ENCODE measurements around the gene RMND5B.

Gene RMND5B

GRCh38 chr5:178198706-178199105 lies 67.9 kb downstream of the RMND5B start:
- DNase-seq: peak in 1 of 10 donors; percentile 49

GRCh38 chr5:178199581-178200434 lies 69.0 kb downstream of the RMND5B start:
- intact Hi-C loops (cut with DNase I): no loop called here
- DNase-seq: peak in 1 of 10 donors; percentile 74

More at GRCh38 chr5:178198706-178199105, 67.9 kb downstream of the RMND5B start:
- intact Hi-C loops (cut with DNase I): no loop called here

Data from posterior cingulate gyrus (tissue), 11 donors.